Measurements from ENCODE around the gene FKBP1B.
"Not testable (repeated sequence)": the region's sequence is repeated elsewhere in the genome, so short reads cannot be mapped to it uniquely, and the experiment has no call there.

Gene FKBP1B

GRCh38 chr2:24049485-24050021 lies at the start of gene FKBP1B:
Gene FKBP1B, plus strand, starts transcription at chr2:24049741. Its CDS starts 109 bp downstream, at chr2:24049850.
- DNase-seq = peak; percentile 5

DNA sequence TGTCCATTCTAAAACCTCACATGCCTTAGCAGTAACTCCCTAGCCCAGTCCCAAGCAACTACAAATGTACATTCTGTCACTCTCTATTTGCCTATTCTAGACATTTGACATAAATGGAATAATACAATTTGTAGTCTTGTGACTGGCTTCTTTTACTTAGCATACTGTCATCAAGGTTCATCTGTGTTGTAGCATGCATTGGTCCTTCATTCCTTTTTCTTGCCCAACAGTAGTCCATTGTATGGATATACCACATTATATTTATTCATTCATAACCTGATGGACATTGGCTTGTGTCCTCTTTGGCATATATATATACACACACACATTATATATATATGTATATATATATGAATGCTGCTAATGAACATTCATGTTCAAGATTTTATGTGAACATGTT lies 41.8 kb upstream of the FKBP1B start:
- no peak for DNase-seq

- no peak for DNase-seq
Observed at GRCh38 chr2:24008672-24009366, 40.7 kb upstream of the FKBP1B start.

GRCh38 chr2:24009367-24009679 lies 40.2 kb upstream of the FKBP1B start:
- no peak for DNase-seq

DNA sequence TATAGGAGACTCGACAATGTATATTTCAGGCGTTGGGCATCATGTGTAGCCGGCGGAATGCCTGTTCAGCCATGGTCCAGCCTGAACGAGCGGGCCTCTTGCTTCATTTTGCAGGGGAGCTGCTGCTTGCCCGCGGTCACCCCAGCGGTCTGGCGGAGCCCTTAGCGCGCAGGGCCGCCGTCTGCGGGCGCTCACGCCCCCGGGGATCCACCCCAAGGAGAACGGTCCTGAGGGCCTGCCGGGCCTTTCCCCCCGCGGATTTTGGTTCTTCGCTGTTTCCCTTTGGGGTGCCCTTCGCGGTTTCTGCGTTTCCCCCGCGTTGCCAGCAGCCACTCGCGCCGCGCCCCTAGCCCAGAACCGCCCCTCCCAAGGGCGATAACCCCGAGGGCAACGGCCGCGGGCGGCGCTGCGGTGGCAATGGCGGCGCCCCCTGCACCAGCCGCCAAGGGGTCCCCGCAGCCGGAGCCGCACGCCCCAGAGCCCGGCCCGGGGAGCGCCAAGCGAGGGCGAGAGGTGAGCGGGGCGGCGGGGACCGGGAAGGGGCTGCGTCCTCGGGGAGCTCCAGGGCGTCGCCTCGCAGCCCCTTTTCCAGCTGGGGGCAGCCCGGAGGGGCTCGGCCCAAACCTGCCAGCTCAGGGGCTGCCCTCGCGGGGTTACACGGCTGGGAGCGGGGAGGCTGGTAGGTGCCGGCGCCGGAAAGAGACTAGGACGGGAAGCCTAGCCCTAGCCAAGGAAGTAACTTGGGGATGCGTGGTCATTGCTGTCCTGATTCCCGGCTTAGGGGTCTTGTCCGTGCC lies 39.7 kb upstream of the FKBP1B start, which contains the start of gene MFSD2B:
Gene MFSD2B (plus strand): TSS at position 406 of the 797 bp plus-strand sequence. CDS start 12 bp downstream, at position 418.
- DNase-seq = no peak

DNA sequence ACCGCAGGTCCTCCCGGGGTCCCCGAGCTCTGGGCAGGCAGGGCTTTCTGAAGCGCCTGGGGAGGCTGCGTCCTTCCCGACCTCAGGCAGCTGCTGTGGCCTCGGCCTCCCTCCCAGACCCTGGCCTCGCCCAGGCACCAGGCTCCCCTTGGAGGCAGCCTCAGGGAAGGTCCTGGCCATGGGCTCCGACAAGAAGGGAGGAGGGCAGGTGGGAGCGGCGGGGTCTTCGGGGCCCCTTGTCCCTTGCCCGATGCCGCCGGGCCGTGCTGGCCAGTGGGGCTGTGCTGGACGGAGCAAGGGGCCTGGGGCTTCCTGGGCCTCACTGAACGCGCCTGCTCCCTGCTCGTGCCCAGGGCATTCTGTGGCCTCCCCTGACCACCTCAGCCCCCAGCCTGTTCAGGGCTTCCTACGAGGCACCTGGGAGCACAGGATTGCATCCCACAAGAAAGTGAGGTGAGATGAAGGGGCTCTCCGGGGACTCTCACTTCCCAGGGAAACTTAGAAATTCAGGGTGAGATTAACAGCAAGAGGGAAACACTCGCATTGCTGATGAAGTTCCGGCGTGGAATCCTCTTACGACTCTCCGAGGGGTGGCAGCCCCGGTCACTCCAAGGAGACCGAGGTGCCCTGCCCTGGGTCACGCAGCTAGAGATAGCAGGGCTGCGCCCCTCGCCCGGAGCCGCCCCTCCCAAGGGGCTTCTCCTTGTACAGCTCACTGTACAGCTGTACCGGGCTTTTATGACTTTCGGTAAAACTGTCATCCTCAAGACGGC lies 38.9 kb upstream of the FKBP1B start:
- DNase-seq = no peak

DNA sequence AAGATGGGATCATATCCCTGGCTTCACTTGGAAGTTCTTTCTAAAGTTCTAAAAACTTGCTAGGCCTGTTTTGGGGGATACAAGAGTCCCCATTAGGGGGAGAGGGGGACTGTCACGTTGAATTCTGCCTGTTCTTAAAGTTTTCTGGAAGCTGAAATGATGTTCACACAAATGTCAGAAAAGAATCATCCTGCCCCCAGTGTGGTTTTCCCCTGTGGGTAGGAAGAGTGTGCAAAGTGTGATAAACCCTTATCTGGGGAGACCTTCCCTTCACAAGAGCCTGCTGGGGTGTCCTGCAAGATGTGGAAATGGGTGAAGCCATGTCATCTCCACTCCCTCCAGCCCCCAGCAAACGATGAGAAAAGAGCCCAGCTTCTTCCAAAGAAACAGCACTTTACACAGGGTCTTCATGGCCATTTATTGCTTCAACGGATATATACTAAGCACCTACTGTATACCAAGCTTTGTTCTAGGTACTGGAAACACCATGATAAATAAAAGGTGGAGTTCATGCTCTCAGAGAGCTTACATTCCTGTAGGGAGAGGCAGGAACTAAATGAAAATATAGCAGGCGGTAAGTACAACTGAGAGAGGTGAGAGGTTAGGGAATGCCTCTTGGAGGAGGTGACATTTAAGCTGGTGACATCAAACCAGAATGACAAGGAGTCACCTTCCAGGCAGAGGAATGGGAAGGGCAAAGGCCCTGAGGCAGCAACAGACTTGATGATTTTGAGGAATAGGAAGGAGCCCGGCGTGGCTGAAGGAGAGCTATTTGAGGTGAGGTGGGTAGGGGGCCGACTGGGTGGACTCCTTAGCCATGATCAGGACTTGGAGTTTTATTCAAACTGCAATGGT lies 38.1 kb upstream of the FKBP1B start:
- DNase-seq = no peak

DNA sequence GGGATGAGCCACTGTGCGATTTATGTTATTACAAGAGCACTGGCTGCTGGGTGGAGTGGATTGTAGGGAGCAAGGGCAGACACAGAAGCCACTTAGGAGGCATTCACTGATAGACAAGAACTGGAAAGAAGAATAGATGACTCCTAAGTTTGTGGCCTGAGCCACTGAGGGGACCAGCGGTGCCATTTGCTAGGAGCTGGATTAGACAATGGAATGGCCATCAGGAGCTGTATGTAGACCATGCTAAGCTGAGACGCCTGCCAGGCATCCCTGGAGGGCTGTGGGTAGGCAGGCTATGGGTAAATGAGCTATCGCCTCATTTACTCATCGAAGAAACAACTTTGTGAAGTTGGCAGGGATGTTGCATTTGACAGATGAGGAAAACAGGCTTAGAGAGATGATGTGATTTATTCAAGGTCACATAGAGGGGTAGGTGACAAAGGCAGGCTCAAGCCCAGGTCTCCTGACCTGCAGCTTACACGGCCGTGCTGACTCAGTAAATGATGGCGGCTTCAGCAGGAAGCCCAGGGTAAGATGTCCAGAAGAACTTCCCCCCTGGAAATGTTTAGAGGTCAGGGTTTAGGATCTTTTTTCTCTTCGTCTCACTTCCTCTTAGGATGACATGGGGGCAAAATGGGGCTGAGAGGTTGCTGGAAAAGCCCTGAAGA lies 36.9 kb upstream of the FKBP1B start:
- DNase-seq = no peak

DNA sequence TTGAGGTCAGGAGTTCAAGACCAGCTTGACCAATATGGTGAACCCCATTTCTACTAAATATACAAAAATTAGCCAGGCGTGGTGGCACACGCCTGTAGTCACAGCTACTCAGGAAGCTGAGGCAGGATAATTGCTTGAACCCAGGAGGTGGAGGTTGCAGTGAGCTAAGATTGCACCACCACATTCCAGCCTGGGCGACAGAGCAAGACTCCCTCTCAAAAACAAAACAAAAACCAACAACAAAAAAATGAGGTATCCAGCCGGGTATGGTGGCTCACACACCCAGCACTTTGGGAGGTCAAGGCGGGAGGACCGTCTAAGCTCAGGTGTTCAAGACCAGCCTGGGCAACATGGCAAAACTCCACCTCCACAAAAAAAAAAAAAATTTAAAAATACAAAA lies 34.6 kb upstream of the FKBP1B start:
- not testable (repeated sequence) for DNase-seq

- no peak for DNase-seq
Observed at GRCh38 chr2:24015562-24016375, 33.8 kb upstream of the FKBP1B start.

DNA sequence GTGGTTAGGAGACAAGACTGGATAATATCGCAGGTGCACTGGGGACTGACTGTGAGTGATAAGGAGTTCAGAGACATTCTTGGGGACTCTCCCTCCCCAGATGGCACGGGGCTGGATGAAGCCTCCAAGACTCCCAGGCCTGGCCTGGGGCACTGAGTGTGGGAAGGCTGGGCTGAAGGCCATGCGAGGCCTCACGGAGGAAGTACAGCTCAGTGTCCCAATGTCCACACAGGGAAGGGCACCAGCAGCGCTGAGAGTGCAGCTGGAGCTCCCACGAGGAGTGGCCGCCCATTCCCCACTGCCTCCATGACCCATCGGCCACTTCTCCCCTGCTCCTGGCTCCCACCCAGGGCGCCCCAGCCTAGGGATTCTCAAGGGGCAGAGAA lies 33.2 kb upstream of the FKBP1B start:
- no peak for DNase-seq

DNA sequence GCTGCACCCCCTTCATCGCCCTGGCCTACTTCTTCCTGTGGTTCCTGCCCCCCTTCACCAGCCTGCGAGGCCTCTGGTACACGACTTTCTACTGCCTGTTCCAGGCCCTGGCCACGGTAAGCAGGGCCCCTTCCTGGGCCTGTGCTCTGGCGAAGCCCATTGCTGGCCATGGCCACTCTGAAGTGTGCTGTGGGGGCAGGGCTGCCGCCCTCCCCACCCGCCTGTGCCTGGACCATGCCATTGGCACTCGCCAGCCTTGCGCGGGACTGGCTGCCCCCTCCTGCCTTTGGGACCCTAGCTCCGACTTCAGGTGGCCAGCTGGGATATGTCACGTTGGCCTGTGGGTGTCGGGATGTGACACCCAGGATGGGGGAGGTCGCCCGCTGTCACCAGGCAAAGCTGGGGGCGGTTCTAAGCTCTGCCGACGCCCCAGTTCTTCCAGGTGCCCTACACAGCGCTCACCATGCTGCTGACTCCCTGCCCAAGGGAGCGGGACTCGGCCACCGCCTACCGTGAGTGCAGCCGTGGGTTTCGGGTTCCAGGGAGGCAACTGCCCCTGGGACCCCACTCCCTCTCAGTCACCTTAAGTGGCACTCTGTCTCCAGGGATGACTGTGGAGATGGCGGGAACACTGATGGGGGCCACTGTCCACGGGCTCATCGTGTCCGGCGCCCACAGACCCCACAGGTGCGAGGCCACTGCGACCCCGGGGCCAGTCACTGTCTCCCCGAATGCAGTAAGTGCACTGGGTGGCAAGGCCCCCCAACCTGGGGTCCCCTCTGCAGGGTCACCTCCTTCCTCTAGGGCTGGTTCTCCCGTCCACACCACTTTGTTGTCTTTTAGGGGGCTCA lies 32.5 kb upstream of the FKBP1B start:
- no peak for DNase-seq

GRCh38 chr2:24017711-24018110 lies 31.8 kb upstream of the FKBP1B start:
- no peak for DNase-seq

- no peak for DNase-seq
Observed at GRCh38 chr2:24018241-24018640, 31.3 kb upstream of the FKBP1B start.

GRCh38 chr2:24019729-24020128 lies 29.8 kb upstream of the FKBP1B start:
- DNase-seq = no peak

- DNase-seq = no peak
Observed at GRCh38 chr2:24020244-24020643, 29.3 kb upstream of the FKBP1B start.

DNA sequence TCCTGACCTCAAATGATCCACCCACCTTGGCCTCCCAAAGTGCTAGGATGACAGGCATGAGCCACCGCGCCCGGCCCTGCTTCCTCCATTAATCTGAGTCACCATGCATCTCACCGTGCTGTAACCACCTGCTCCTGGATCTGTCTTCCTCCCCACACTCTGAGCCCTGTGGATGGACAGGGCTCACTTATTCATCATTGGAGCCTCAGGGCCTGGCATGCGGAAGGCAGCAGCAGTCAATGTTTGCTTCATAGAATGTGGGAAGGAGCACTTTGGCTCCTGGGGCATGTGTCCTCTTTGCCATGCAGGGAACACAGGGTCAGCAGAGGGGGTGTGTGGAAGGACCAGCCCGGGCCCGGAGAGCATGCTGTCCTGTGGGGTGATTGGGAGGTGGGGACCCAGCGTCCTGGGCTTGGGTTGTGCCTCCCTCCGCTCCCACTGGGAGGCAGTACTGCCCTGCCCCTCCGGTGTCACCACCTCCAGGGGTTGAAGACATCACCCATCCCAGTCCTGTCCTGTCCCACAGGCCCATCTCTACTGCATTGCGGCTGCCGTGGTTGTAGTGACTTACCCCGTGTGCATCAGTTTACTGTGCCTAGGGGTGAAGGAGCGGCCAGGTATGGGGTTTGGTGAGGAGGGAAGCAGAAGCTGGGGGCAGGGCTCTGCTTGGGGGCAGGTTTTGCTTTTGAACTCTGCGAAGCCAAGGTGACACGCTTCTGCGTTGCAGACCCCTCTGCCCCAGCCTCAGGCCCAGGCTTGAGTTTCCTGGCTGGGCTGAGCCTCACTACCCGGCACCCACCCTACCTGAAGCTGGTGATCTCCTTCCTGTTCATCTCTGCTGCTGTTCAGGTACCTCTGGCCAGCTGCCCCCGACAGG lies 28.2 kb upstream of the FKBP1B start:
- no peak for DNase-seq

DNA sequence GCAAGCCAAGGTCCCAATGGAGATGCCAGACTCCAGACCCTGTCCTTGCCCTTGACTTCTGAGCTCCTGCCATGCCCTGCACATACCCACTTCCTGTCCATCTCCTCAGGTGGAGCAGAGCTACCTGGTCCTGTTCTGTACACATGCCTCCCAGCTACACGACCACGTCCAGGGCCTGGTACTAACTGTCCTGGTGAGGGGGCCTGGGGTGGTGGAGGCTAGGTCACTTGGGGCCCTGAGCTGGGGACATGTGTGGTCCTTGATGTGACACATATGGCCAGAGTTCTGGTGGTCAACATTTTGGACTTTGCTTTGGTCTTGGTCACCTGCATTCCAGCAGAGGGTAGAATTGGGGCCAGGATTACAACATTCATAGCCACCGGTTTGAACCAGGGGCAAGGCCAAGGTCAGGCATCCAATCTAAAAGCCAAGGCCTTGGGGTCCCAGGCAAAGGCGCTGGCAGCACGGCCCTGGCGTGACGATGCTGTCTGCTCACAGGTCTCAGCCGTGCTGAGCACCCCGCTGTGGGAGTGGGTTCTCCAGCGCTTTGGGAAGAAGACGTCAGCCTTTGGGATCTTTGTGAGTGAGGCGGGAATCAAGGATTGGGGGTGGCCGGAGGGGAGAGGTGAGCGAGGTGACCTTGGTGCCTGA lies 27.1 kb upstream of the FKBP1B start:
- no peak for DNase-seq

Measured in NCI-H446 treated with DMSO at 0.1 percent for 48 hours (cell line).